ENCODE data around the gene PADI2. TPM values are rescaled to one million over a fixed set of nuclear protein-coding genes. Genes with fewer than 3 reads are reported as not detected.

PADI2 gene
- total and polyA plus RNA-seq, 2 donors (not counting 3 experiments of a cell fraction or from before 2014, with no cell fraction given), result not detected

DNA sequence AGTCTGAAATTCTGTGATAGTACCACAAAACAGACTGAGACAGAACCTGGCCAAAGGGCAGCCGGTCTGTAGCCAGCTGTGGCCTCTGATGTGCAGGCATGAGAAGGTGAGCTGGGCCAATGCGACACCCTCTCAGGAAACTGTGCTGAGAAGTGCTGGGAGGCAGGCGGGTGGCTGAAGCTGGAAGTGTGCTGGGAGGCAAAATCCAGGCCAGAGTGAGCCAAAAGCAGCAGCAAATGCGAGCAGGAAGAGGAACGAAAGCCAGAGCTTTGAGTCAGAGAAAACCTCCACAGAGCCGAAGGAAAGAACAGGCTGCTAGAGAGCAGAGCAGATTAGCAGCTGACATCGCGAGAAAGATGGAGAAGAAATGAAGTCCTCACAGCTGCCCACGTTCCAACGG is 97.4 kb downstream of the PADI2 start:
- POLR2A ChIA-PET, result interaction anchor here (0.6 kb wide), 1 partner anchor 7 kb away, joined by 3 read pairs; no protein-coding TSS in a partner anchor
- CTCF ChIA-PET, result interaction anchor here (0.9 to 1.4 kb wide), 2 partner anchors 11 to 70 kb away, joined by 3 read pairs; no protein-coding TSS in a partner anchor

More for the DNA sequence above, 97.4 kb downstream of the PADI2 start:
- no peaks in the 10 kb centered on the region for H3K9me1 ChIP-seq (replicated peaks; ENCODE audit: control insufficient read depth, extremely low read depth, insufficient read depth, low read length)
- H3K4me1 ChIP-seq (ENCODE audit: control insufficient read depth, extremely low read depth, insufficient read depth, low read length), result no peaks in the 10 kb centered on the region
- H3K27me3 ChIP-seq (ENCODE audit: control insufficient read depth in 2 of 2, insufficient read depth in 2 of 2, low read length in 2 of 2), result no peaks in the 10 kb centered on the region
- no peaks in the 10 kb centered on the region for H3K79me2 ChIP-seq (ENCODE audit: control insufficient read depth, insufficient read depth, low read length)
- no peak overlapping the region for H3K27ac ChIP-seq (ENCODE audit: insufficient read depth, low read depth, low read length)
- no TSS peak for BruUV-seq (replicated peaks)
- FAIRE-seq, result no peak
- TF ChIP-seq JUN (IDR thresholded peaks at IDR 0.05; ENCODE audit: borderline replicate concordance, insufficient read depth, insufficient read length, low read depth), result no peak
- TF ChIP-seq POLR2AphosphoS5 (IDR thresholded peaks at IDR 0.05; ENCODE audit: insufficient read depth, low read depth, low read length), result no peak
- no peak for TF ChIP-seq POLR2A (IDR thresholded peaks at IDR 0.05; ENCODE audit: low read depth, low read length)
- TF ChIP-seq, protein P1, sequence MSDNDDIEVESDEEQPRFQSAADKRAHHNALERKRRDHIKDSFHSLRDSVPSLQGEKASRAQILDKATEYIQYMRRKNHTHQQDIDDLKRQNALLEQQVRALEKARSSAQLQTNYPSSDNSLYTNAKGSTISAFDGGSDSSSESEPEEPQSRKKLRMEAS (IDR thresholded peaks at IDR 0.05; ENCODE audit: insufficient read depth, insufficient read length), result no peak
- TF ChIP-seq, protein P2, sequence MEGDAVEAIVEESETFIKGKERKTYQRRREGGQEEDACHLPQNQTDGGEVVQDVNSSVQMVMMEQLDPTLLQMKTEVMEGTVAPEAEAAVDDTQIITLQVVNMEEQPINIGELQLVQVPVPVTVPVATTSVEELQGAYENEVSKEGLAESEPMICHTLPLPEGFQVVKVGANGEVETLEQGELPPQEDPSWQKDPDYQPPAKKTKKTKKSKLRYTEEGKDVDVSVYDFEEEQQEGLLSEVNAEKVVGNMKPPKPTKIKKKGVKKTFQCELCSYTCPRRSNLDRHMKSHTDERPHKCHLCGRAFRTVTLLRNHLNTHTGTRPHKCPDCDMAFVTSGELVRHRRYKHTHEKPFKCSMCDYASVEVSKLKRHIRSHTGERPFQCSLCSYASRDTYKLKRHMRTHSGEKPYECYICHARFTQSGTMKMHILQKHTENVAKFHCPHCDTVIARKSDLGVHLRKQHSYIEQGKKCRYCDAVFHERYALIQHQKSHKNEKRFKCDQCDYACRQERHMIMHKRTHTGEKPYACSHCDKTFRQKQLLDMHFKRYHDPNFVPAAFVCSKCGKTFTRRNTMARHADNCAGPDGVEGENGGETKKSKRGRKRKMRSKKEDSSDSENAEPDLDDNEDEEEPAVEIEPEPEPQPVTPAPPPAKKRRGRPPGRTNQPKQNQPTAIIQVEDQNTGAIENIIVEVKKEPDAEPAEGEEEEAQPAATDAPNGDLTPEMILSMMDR (IDR thresholded peaks at IDR 0.05; ENCODE audit: extremely low read depth in 1 of 2, insufficient read depth in 1 of 2, low read depth in 1 of 2, low read length in 2 of 2), result no peak
- no peak for TF ChIP-seq FOS (IDR thresholded peaks at IDR 0.05; ENCODE audit: borderline replicate concordance, insufficient read depth, low read length)
- TF ChIP-seq EZH2 (IDR thresholded peaks at IDR 0.05; ENCODE audit: borderline replicate concordance, low read depth, low read length, severe bottlenecking), result no peak
- TF ChIP-seq MYC (IDR thresholded peaks at IDR 0.05; ENCODE audit: low read depth, low read length), result no peak
- TF ChIP-seq GATA2 (IDR thresholded peaks at IDR 0.05; ENCODE audit: insufficient read depth, insufficient read length, low read depth, low read length), result no peak
- intact Hi-C loops (cut with micrococcal nuclease) (no loop called here), dilution Hi-C loops (cut with MboI; ENCODE audit: extremely low pct_ligation_motif_present, low sequenced_read_pairs) (no loop called here)
- H3K4me3 ChIP-seq (replicated peaks in 1 of 3; ENCODE audit: insufficient read depth in 1 of 3, low read depth in 1 of 3, low read length in 3 of 3), result no peak overlapping the region
- no peak for DNase-seq (ENCODE audit: low read depth, low spot score)
- peaks cover 22 to 41% of the 10 kb centered on the region in 2 experiments for H3K36me3 ChIP-seq (ENCODE audit: control insufficient read depth in 2 of 2, extremely low read depth in 1 of 2, insufficient read depth in 2 of 2, low read length in 2 of 2)
- H4K20me1 ChIP-seq (replicated peaks; ENCODE audit: control insufficient read depth, extremely low read depth, insufficient read depth, low read length), result no peaks in the 10 kb centered on the region
- H3K9ac ChIP-seq (replicated peaks; ENCODE audit: extremely low read depth, insufficient read depth, low read length), result no peak overlapping the region
- H3K9me3 ChIP-seq (replicated peaks; ENCODE audit: control insufficient read depth, insufficient read depth, low read length), result no peaks in the 10 kb centered on the region
- H2AFZ ChIP-seq (ENCODE audit: low read depth, low read length), result no peak overlapping the region
- H3K4me2 ChIP-seq (ENCODE audit: insufficient read depth, low read length), result no peak overlapping the region
